K562 (cell line): Measurements from ENCODE around the gene C6orf89. TPM values are rescaled to one million over a fixed set of nuclear protein-coding genes. Genes with fewer than 3 reads are reported as not detected.

Experiments used
- BRCA1 ChIP-seq, 2 experiments: fragments of 450-650 bp in 1 of 2; sonication (generic) in 1 of 2; formaldehyde crosslinking in 1 of 2; IDR thresholded peaks; 2 replicates each; pipeline versions ENCODE4 v1.5.0 to v1.6.1; 2017 to 2020; ENCODE audit warnings: mild to moderate bottlenecking in 1 of 2, missing genetic modification reagents in 1 of 2
- BRD9 ChIP-seq: fragments of 450-650 bp; IDR thresholded peaks from 2 replicates; pipeline ENCODE4 v1.6.1; 2018; ENCODE audit warnings: low read depth; ENCODE audit not compliant: partially characterized antibody
- CGGBP1 ChIP-seq: fragments of 250-450 bp; sonication (Bioruptor Pico); IDR thresholded peaks from 2 replicates; pipeline ENCODE4 v1.9.0; 2021; ENCODE audit warnings: mild to moderate bottlenecking
- FOXK2 ChIP-seq, 2 experiments: fragments of 450-650 bp; IDR thresholded peaks in 1 of 2; conservative IDR thresholded peaks in 1 of 2; 2 replicates each; pipeline ENCODE4 v1.6.1; 2016; ENCODE audit warnings: low read depth in 2 of 2, mild to moderate bottlenecking in 1 of 2
- GATAD2A ChIP-seq: fragments of 450-650 bp; IDR thresholded peaks from 2 replicates; pipeline ENCODE4 v1.6.1; 2017
- MBD1 ChIP-seq: fragments of 250-450 bp; sonication (Bioruptor Pico); IDR thresholded peaks from 2 replicates; pipeline ENCODE4 v1.8.0; 2022; ENCODE audit warnings: inconsistent platforms
- PCBP2 ChIP-seq: fragments of 200-400 bp; formaldehyde crosslinking; IDR thresholded peaks from 2 replicates; pipeline ENCODE4 v1.6.1; 2018; ENCODE audit warnings: low read length, low read depth, mild to moderate bottlenecking, moderate library complexity; ENCODE audit not compliant: poor library complexity, severe bottlenecking
- RAD21 ChIP-seq, 2 experiments: fragments of 250-450 bp in 1 of 2; fragments of 450-650 bp in 1 of 2; sonication (Bioruptor Pico) in 1 of 2; formaldehyde crosslinking in 1 of 2; IDR thresholded peaks in 1 of 2; conservative IDR thresholded peaks in 1 of 2; 2 replicates each; pipeline versions ENCODE4 v1.4.0 to v1.8.0; 2020 to 2022; ENCODE audit warnings: mild to moderate bottlenecking in 2 of 2, moderate library complexity in 1 of 2
- REST ChIP-seq, 2 experiments: fragments of 450-650 bp; formaldehyde crosslinking in 1 of 2; IDR thresholded peaks; 2 replicates each; pipeline versions ENCODE4 v1.4.0 to v1.6.1; 2014 to 2020; ENCODE audit warnings: mild to moderate bottlenecking in 2 of 2, borderline replicate concordance in 1 of 2, low read depth in 1 of 2
- RFX5 ChIP-seq: IDR thresholded peaks from 2 replicates; pipeline ENCODE4 v1.6.1; 2011; ENCODE audit warnings: low read depth, mild to moderate bottlenecking, improper control_type of control experiment, low read length
- SMARCA4 ChIP-seq: fragments of 450-650 bp; IDR thresholded peaks from 2 replicates; pipeline ENCODE4 v1.6.1; 2016
- ZBTB43 ChIP-seq: sonication (generic); formaldehyde crosslinking; IDR thresholded peaks from 2 replicates; pipeline ENCODE4 v1.8.0; 2023; ENCODE audit warnings: mild to moderate bottlenecking, missing genetic modification reagents
- ZNF133 ChIP-seq: fragments of 250-450 bp; sonication (Bioruptor Pico); IDR thresholded peaks from 2 replicates; pipeline ENCODE4 v1.4.0; 2020; ENCODE audit warnings: mild to moderate bottlenecking
- ZNF174 ChIP-seq: fragments of 250-450 bp; sonication (Bioruptor Pico); IDR thresholded peaks from 2 replicates; pipeline ENCODE4 v1.4.0; 2020; ENCODE audit warnings: mild to moderate bottlenecking
- ZNF24 ChIP-seq: fragments of 450-650 bp; IDR thresholded peaks from 2 replicates; pipeline ENCODE4 v1.6.1; 2016
- ZNF695 ChIP-seq: fragments of 450-650 bp; formaldehyde crosslinking; IDR thresholded peaks from 2 replicates; pipeline ENCODE4 v1.4.0; 2020; ENCODE audit warnings: mild to moderate bottlenecking, moderate library complexity
- ZNF696 ChIP-seq: fragments of 250-450 bp; sonication (Bioruptor Pico); conservative IDR thresholded peaks from 2 replicates; pipeline ENCODE4 v1.4.0; 2020; ENCODE audit warnings: mild to moderate bottlenecking, moderate library complexity
- polyA plus RNA-seq, 8 experiments: library from polyadenylated mRNA; depleted of rRNA in 4 of 8; stranded (reverse) in 5 of 8; unstranded in 3 of 8; fragments of >200 nt; fragmentation: Nextera tagmentation in 2 of 8; fragmentation: Illumina TruSeq in 1 of 8; extraction: Ambion mirVana in 2 of 8; extraction: Trizol in 1 of 8; gene quantifications; 2 replicates each; pipeline versions ENCODE4 v1.2.1 to v1.2.3, GENCODE V29; 2011 to 2014; ENCODE audit warnings: inconsistent platforms in 1 of 8, missing spikeins in 1 of 8
- total RNA-seq, 7 experiments: library from RNA; depleted of rRNA in 6 of 7; stranded (reverse); fragments of >200 nt in 6 of 7; fragmentation: Illumina TruSeq in 2 of 7; extraction: Trizol in 2 of 7; gene quantifications; 2 replicates each; pipeline versions ENCODE4 v1.2.1 to v1.2.3, GENCODE V29; 2011 to 2021; ENCODE audit warnings: low replicate concordance in 1 of 7

The C6orf89 gene
- total and polyA plus RNA-seq, 9 of the 15 experiments (the other 6 are each of a cell fraction or from before 2014, with no cell fraction given) = 35.2 to 111 (median 58.5) TPM

GRCh38 chr6:36954262-36954931, 68.6 kb downstream of the C6orf89 start, which contains the start of gene PI16 (continued):
- TF ChIP-seq REST (IDR thresholded peaks at IDR 0.05; ENCODE audit: borderline replicate concordance) (peak; percentile 48; the same call in 1 of the 2 replicates), REST (CRISPR knock-in tag; IDR thresholded peaks at IDR 0.05; ENCODE audit: low read depth) (no peak), PCBP2 (no peak), RFX5 (no peak), FOXK2 (conservative IDR thresholded peaks at IDR 0.05 in 1 of 2, IDR thresholded peaks at IDR 0.05 in 1 of 2; ENCODE audit: low read depth in 2 of 2) (no peak), ZNF174 (CRISPR knock-in tag) (no peak), RAD21 (CRISPR knock-in tag; conservative IDR thresholded peaks at IDR 0.05 in 1 of 2, IDR thresholded peaks at IDR 0.05 in 1 of 2) (no peak; a peak in 1 of 4 replicates), SMARCA4 (peak; percentile 94), GATAD2A (no peak), ZNF24 (no peak), MBD1 (CRISPR knock-in tag) (no peak), BRD9 (no peak), ZNF696 (no peak), ZNF695 (CRISPR knock-in tag) (no peak), CGGBP1 (CRISPR knock-in tag) (no peak), ZBTB43 (CRISPR knock-in tag) (no peak), BRCA1 (IDR thresholded peaks at IDR 0.05) (no peak), BRCA1 (CRISPR knock-in tag; IDR thresholded peaks at IDR 0.05) (no peak), ZNF133 (CRISPR knock-in tag) (0 out of 2 replicates have a peak, but pooled peaks have one; percentile 74)
